HG02938 (cell line): Measurements from ENCODE around the gene TTC29.

ENCODE experiments used
- ATAC-seq: cut with Tn5 transposase; IDR thresholded peaks from one replicate; pipeline ENCODE4 v1.9.1; 2021; ENCODE audit warnings: mild to moderate bottlenecking, moderate library complexity; ENCODE audit not compliant: unreplicated experiment

TTC29 gene, protein sequence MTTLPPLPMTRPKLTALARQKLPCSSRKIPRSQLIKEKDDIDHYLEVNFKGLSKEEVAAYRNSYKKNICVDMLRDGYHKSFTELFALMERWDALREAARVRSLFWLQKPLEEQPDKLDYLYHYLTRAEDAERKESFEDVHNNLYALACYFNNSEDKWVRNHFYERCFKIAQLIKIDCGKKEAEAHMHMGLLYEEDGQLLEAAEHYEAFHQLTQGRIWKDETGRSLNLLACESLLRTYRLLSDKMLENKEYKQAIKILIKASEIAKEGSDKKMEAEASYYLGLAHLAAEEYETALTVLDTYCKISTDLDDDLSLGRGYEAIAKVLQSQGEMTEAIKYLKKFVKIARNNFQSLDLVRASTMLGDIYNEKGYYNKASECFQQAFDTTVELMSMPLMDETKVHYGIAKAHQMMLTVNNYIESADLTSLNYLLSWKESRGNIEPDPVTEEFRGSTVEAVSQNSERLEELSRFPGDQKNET

DNA sequence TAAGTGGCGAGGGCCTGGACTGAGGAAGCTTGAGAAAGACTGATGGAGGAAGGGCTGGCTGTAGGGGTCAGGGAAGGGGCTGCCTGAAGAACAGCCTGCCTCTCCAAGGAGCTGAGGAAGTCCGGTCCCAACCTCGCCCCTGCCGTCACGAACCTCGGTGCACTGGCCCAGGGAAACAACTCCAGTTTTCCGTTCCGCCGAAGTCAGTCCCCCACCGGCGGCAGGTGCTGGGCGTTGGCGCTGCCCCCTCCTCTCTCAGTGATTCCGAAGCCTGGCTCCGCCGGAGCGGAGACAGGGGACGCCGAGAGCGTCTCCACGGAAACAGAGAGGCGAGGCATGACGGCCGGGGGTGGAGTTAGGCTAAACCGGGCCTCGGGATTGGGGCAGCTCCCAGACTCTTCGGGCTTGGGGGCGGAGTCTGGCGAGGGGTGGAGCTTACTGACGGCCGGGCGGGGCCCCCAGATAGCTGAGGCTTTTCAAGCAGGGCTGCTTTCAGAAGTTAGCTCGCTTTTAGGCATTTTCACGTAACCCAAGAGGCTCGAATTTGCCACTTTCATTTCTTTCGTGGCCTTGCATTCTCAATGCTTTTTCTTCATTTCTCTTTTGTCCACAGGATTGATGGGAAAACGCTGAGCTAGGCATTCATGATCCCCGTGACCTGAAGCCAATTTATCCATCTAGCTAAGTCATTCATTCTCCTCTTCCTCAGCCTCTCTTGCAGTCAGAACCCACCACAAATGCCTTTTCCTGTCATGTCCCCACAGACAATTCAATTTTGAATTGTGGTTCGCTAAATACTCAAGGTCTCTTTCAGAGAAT is at the start of gene TTC29:
Gene TTC29 (minus strand): TSS at position 309 of the 819 bp plus-strand sequence. CDS start 5,969 bp downstream, outside the sequence.
- ATAC-seq, result peak; percentile 100

DNA sequence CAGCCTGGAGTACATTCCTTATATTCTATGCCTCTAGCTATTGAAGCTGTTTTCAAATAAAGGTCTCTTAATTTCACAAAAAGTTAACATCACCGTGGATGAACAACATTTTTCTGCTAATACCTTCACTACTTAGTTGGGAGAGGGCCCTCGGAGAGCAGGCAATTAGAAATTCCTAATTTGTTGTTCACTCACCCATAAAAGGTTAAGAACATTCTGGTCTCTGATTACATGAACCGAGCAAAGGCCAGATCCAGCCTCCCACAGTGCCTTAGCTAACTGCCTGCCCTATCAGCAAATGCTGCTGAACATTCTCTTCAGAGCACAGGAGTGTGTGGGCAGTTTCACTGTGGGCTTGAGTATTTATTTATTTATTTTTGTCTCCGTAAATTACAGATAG is 36.0 kb upstream of the TTC29 start:
- ATAC-seq, result no peak

DNA sequence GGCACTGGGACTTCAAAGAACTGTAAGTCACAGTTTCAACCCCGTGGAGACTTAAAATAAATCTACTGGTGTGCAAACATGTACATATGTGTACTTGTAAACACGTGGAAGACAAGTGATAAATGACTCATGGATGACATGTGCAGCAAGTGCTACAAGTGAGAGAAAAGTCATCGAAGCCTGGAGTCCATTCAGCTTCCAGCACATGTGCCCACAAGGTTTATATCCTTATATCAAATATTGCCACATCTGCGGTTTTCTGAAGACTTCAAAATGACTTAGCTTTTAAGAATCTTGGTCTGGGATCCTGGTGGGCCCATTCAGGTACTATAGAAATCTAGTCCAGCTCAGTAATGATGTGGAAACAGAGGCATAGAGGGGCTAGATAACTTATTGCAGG is 33.0 kb upstream of the TTC29 start:
- no peak for ATAC-seq

DNA sequence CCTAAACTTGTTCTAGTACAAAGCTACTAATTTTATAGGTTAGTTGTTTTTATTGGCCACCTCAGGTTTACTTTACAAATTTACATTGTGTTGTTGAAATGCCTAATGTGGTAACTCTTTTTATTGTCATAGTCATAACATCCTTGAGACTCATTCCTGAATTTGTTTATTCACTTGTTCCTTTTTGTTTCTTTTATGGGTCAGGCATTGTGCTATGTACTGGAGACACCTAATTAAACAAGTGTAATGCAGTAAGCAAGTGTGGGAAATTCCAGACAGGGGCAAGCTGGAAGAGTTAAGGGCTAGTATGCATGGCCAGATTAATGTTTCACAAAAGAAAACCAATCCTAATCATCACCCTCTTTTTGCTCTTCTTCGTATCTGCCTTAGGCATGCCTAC is 30.5 kb upstream of the TTC29 start:
- ATAC-seq, result no peak

DNA sequence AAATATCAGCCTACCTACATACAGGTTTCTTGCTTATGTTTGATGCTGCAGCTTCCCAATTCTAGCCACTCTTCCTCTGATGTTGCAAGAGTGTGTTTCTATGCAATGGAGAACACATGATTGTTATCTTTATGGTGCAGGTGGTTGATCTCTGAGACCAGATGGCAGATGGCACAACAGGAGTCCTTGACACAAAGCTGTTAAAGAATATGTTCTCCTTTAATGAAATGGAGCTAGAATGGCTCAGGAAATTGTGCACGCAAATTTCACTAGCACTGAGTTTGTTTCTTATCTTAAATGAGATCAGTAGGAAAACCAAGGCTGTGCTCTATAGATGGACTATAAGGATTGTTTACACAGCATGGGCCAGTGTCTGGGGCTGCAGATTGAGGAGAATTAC is 29.9 kb upstream of the TTC29 start:
- ATAC-seq, result no peak

DNA sequence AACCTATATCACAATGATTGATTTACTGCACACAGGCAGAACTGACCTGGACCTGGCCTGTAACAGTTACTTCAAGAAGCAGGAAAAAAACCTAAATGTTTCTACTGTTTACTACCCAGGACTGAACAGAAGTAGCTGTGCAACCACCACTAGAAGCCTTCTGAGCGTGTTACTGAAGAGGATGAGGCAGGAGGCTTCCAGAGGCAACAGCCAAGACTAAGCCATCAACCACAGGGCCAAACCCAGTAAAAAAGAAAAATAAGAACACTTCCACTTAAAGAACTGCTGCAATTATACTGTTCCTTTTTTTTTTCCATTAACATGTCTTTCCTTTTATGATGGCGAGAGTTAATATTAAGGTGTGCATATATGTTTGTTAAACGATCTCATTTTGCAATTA is 29.4 kb upstream of the TTC29 start:
- ATAC-seq, result no peak

DNA sequence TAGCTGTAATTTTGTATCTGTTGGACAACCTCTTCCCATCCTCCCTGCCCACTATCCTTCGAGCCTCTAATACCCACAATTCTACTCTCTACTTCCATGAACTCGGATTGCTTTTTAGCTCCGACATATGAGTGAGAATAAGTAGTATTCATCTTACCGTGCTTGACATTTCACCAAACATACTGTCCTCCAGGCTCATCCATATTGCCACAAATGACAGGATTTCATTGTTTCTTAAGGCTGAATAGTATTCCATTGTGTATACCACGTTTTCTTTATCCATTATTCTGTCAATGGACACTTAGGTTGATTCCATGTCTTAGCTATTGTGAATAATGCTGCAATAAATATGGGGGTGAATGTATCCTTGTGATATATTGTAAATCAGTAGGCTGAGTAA is 26.4 kb upstream of the TTC29 start:
- ATAC-seq, result no peak

DNA sequence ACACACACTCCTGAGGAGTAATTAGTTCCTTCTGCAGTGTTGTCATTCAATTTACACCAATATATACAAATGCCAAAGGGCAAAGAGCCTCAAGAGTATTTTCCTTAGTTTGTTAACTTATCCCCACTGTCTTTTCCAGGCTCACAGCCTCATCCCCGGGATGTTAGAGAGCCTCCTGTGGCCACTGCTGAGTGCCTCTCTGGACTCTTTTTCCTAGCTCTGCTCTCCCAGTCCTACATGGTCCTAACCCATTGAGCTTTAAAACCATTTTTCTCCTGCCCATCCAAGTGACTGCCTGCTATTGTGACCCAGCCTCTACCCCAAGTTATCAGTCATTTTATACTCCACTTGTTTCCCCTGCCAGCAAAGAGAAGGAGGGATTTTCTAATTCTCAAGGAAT is 23.5 kb upstream of the TTC29 start:
- ATAC-seq, result no peak

DNA sequence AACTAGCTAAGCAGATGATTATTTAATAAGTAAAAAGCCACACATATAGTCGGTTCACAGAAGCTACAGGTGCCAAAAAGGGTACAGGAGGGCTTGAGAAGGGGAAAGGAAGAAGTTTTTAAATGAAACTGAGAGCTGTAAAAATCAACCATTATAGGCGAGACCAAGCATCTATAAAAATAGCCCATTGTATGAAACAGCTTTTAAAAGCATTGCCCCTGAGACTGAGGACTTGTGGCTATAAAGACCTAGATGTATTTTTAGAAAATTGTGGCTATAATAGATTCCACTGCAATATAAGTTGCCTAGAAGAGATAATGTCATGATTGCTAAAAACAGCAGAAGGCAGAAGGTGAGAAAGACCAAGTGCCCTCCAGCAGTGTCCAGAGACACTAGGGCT is 15.0 kb upstream of the TTC29 start:
- ATAC-seq, result no peak

DNA sequence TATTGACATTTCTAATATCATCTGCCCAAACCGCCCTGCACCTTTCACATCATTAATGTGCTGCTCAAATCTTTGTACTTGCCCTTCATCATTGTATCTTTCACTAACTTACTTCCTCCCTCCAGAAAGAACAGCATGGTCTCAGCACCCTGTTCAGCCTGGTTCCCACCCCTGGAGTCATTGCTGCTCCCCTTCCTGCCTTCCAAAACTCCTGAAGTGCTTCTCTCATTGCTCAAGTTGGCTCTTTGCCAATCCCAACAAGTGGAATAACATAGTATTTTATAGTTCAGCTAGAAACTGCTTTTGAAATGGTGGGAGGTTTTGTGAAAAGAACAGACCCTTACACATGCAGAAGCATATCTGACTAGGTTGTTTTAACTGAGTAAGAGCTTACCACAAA is 14.0 kb upstream of the TTC29 start:
- ATAC-seq, result no peak

DNA sequence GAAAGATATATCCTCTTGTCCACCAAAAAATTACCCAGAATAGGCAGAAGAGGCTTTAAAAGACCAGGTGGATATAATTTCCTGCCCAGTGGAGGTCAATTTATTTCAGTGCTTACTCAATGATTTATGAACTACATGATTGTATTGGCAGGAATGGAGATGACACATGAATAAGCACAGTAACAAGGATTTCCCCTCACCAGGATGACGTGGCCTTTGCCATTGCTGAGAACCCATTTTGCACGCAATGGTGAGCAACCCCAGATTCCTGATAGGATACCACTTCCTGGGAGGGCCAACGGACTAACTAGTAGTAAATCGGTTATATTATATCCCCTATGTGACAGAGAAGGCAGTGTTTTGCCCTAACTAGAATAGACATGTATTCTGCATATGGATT is 11.6 kb upstream of the TTC29 start:
- ATAC-seq, result no peak

DNA sequence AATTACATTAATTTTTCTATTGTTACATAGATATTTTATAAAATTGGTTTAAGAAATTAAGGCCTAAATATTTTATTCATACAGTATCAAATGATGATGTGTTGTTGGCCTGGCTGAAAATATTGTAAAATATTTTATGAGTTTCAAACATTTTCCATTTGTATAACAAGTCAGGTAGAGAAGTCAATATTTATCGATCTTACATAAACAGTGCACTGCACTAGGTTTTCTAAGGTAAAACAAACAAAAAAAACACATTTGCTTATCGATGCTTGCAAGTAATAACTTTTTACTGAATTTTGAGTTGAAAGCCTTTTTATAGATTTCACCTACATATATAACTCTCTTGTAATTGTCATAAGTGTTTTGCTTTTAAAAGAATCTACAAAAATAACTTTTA is 7.2 kb upstream of the TTC29 start:
- no peak for ATAC-seq

DNA sequence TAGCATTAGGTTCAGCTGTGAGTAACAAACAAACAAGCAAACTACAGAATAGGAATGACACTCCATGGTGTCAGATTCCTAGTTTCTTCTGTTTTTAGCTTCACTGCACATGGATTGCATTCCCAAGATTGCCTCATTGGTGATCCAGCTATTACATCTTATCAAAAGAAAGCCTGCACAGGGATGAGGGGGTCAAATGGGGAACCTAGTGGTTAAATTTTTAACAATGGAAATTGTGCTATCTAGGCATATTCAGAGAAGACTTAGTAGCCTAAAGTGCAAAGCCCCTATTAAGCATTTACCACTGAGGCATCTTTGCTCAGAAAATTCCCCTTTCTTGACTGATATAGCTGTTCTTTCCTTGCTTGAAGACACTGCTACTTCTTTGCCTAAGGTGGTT is 3.9 kb upstream of the TTC29 start:
- ATAC-seq, result no peak

DNA sequence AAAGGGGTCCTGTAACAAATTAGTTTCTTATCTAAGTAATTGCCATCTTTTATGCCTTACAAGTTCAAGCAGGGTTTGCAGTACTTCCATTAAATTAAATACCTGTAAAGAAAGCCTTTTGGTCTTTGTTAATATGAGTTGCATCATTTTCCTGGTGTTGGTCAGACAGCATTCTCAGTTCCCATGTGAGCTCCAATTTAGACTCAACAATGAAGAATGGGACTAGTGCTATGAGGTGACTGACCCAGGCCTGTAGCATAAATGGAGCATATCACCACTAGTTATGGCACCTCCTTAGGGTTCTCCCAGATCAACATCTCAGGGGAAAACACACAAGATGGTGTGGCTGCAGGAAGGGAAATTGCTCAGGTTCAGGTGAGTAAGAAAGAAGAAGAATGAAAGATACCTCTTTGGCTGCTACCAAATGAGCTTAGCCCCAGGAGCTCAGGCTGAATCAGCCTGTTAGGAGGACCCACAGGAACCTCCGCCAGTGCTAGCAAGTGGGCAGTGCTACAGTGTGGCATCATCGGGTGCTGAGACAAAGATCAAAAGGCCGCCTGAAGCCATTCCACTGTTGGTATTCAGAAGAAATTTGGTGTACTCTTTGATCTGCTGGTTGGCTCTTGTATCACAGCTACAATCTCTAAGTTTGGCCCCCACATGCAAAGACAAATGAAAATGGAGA is 1.8 kb downstream of the TTC29 start:
- ATAC-seq, result no peak

DNA sequence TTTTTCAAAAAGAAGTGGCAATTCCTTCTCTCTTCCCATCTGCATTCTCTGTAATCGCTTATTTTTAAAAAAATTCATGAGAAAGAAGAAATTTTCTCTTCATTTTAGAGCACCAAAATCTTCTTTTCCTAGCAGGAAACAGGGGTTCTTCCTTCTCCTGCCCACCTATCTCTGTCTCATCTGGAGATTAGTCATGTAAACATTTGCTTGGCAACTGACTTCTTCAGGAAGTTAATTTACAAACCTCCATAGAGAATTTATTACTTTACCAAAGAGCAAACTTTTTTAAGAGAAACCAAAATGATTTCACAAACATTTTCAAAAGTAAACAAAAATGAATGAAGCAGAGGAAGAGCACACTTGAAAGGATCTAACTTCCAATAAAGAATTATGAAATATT is 13.5 kb downstream of the TTC29 start:
- no peak for ATAC-seq

DNA sequence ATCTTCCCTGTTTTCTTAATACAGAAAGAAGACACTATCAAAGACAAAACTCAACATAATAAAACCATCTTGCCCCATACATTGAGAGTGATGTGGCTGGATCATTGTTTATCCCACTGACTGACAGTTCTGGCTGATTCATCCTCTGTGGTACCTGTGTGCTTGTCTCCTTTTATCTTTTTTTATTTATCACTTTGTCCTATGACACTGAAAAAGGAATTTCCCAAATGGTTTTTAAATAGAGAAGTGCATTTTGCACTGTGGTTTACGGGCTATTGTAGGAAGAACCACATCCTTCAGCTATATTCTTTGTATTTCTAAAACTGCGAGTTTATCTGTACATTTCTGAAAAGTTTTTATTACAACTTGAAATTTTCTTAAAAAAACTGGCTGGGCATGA is 15.0 kb downstream of the TTC29 start:
- ATAC-seq, result no peak

DNA sequence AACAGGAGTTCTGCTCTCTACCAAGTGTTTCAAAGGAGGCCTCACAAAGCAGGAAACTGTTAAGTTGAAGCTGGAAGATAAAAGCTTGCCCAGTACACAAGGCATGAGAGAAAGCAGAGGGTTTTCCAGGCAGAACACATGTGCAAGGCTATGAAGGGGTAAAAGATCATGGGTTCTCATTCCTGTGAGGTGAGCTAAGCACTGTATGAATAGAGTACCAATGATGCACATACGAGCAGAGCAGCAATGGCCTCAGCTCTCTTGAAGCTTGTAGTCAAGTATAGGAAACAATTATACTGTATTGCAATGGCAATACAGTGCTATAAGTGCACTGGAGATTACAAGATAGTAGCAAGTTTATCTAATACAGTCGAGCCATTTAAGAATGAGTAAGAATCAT is 18.0 kb downstream of the TTC29 start:
- ATAC-seq, result no peak

DNA sequence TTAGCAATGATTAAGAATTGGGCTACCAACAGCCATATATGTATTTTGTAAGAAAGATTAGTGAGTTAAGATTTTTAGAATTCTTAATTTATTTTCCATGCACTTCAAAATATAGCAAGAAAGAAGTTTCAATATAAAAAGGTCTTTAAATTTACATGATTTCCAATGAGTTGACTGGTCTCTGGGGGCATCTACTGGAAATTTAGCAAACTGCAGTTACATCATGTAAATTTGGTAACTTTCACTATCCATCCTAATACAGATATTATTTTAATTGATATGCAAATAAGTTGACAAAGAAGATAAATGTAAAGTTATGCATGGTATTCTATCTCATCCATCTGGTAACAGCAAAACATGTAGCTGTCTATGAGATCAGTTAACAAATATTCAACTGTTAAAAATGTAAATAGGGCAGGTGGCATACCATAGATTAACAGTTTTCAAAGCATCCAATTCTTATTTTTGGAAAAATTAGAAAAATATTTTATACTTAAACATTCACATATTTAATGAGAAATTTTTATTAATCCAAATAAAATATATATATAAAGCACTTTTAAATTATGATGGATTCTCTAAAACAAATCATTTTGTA is 29.1 kb downstream of the TTC29 start:
- ATAC-seq, result peak; percentile 68

DNA sequence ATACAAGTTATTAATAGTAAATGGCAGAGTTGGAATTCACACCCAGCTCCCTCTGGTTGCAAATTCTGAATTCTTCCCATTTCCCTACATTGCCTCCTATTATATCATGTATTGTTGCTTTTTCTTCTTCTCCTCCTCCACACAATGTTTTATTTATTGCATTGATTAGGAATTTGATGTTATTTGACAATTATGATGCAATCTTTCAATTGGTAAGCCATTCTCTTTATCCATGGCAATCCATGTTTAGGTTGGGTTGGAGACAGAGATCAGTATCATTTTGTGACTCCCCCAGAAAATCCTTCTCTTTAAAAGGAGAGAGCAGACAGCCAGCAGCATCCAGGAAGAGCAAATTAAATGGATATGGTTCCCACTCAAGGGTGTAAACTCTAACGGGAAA is 30.5 kb downstream of the TTC29 start:
- ATAC-seq, result no peak

DNA sequence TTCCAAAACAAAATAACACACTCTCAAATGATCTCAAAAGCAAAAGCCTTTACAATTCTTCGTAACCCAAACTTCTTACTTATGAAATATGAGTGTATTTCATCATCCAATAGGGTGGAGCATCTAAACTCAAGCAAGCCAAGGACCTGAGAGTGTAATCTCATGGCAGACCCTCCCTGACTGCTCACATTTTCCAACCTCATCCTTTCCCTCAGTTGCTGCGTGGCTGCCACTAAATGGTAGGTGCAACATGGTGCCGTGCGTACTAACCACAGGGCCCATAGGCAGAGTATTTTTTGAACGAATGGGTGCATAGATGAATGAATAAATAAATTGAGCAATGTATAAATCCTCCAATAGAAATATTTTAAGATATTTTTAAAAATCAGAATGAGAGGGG is 45.4 kb downstream of the TTC29 start:
- no peak for ATAC-seq

DNA sequence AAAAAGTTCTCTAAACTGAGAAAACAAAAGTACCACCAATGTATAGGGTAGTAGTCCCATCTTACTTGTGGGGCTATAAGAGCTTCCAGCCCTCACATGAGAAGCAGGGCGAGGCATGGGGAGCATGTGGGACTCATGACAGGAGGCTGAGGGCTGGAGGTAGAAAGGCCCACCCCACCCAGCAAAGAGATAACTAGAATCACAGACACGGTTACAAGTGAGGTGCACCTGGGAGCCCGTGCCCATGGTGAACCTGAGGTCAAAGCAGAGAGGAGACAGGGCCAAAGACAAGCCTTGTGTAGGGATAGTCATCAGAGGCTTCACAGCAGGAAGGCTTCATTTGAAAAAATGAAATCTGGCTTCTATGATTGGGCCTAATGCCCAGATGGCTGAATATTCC is 55.4 kb downstream of the TTC29 start:
- ATAC-seq, result no peak
